T follicular helper cell (primary cell): ENCODE results near the gene PDLIM3.
"Not testable (repeated sequence)": the region's sequence is repeated elsewhere in the genome, so short reads cannot be mapped to it uniquely, and the experiment has no call there.

ENCODE experiments used
- DNase-seq: peaks from one replicate; pipeline ENCODE4 v3.0.0-alpha.2; 2020; ENCODE audit warnings: low read depth

PDLIM3 gene

GRCh38 chr4:185520119-185520518 lies 15.2 kb downstream of the PDLIM3 start:
- no peak for DNase-seq

GRCh38 chr4:185518494-185518893 lies 16.8 kb downstream of the PDLIM3 start:
- no peak for DNase-seq

- DNase-seq, result no peak
Measured at GRCh38 chr4:185518069-185518468, 17.2 kb downstream of the PDLIM3 start.

- no peak for DNase-seq
Measured at GRCh38 chr4:185515248-185515647, 20.1 kb downstream of the PDLIM3 start.

- no peak for DNase-seq
Measured at GRCh38 chr4:185514182-185514697, 21.1 kb downstream of the PDLIM3 start.

- DNase-seq, result no peak
Measured at GRCh38 chr4:185513489-185514181, 21.7 kb downstream of the PDLIM3 start.

- DNase-seq, result no peak
Measured at GRCh38 chr4:185512516-185512915, 22.8 kb downstream of the PDLIM3 start.

GRCh38 chr4:185511243-185511642 lies 24.1 kb downstream of the PDLIM3 start:
- DNase-seq, result not testable (repeated sequence)

GRCh38 chr4:185510806-185511205 lies 24.5 kb downstream of the PDLIM3 start:
- no peak for DNase-seq

- DNase-seq, result no peak
Measured at GRCh38 chr4:185508181-185508580, 27.1 kb downstream of the PDLIM3 start.

GRCh38 chr4:185506422-185506821 lies 28.9 kb downstream of the PDLIM3 start:
- DNase-seq, result no peak

GRCh38 chr4:185504098-185505047 lies 30.9 kb downstream of the PDLIM3 start:
- DNase-seq, result no peak

GRCh38 chr4:185502386-185502785 lies 32.9 kb downstream of the PDLIM3 start:
- no peak for DNase-seq

GRCh38 chr4:185500576-185500975 lies 34.7 kb downstream of the PDLIM3 start:
- no peak for DNase-seq

- no peak for DNase-seq
Measured at GRCh38 chr4:185500035-185500434, 35.3 kb downstream of the PDLIM3 start.

- no peak for DNase-seq
Measured at GRCh38 chr4:185488650-185489049, 46.7 kb downstream of the PDLIM3 start.

- DNase-seq, result no peak
Measured at GRCh38 chr4:185481401-185481800, 53.9 kb downstream of the PDLIM3 start.

GRCh38 chr4:185480016-185480732 lies 55.1 kb downstream of the PDLIM3 start:
- DNase-seq, result no peak

GRCh38 chr4:185479507-185479971 lies 55.8 kb downstream of the PDLIM3 start:
- DNase-seq, result no peak

- DNase-seq, result no peak
Measured at GRCh38 chr4:185473247-185473646, 62.1 kb downstream of the PDLIM3 start.

- no peak for DNase-seq
Measured at GRCh38 chr4:185472103-185472542, 63.2 kb downstream of the PDLIM3 start.
